ENCODE data around the gene OR2A25. TPM values are rescaled to one million over a fixed set of nuclear protein-coding genes. Genes with fewer than 3 reads are reported as not detected.

OR2A25 gene
- not detected for total RNA-seq

DNA sequence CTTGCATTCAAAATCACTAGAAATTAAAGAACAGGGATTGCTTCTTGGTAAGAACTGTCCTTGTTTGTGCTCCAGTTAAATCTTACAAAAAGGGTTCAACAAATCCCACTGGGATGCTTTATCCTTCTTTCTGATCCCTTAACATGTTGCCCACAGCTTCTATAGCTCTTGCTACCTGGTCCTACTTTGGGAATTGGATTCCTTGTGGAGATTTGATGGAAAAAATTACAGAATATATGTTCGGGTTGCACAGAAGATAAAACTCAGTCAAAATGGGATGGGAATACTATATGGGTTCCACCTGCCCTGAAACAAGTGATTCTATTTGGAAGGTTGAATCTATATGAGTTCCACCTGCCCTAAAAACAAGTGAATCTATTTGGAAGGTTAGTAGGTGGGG is at the start of gene OR2A25:
Gene OR2A25, plus strand, starts transcription at position 301 of the 400 bp plus-strand sequence. CDS start 4,409 bp downstream, outside the sequence.
- Mint-ChIP-seq H3K9me3 (ENCODE audit: insufficient read depth) (no peaks in the 10 kb centered on the region), H3K27me3 (ENCODE audit: low read depth) (peaks cover 8% of the 10 kb centered on the region), H3K36me3 (ENCODE audit: low read depth) (no peaks in the 10 kb centered on the region), H3K4me1 (ENCODE audit: low read depth) (no peaks in the 10 kb centered on the region), H3K27ac (no peak within 1 kb of the TSS), H3K4me3 (no peak within 1 kb of the TSS)
- DNase-seq (no peak), ATAC-seq (no peak)
- ChIA-PET POLR2A (no interaction called here), CTCF (no interaction called here)

GRCh38 chr7:144020340-144020739 is 49.3 kb upstream of the OR2A25 start:
- H3K36me3 Mint-ChIP-seq (ENCODE audit: low read depth): no peaks in the 10 kb centered on the region
- no peaks in the 10 kb centered on the region for H3K9me3 Mint-ChIP-seq (ENCODE audit: insufficient read depth)
- peaks cover 4% of the 10 kb centered on the region for H3K27me3 Mint-ChIP-seq (ENCODE audit: low read depth)
- ATAC-seq (no peak), DNase-seq (no peak)
- H3K4me3 Mint-ChIP-seq: no peak overlapping the region
- CTCF ChIA-PET: no interaction called here
- no peak overlapping the region for H3K27ac Mint-ChIP-seq
- POLR2A ChIA-PET: no interaction called here
- H3K4me1 Mint-ChIP-seq (ENCODE audit: low read depth): no peaks in the 10 kb centered on the region

DNA sequence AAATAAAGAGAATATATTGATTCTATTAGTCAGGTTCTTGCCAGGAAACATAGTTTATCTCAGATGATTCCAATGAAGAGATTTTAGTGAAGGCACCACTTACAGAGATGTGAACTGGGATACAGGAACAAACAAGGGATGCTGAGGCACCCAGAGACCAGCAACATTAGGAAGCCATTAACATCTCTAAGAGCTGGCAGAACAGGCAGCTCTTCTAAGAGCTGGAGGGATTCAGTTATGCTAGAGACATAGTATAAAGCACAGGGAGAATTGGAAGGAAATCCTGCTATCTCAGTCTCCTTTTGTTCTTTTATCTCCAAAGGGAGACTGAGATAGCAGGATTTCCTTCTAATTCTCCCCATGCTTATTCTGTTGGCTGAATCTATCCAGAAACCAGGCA is 47.4 kb upstream of the OR2A25 start:
- Mint-ChIP-seq H3K27ac (no peak overlapping the region), H3K4me1 (ENCODE audit: low read depth) (no peaks in the 10 kb centered on the region), H3K4me3 (no peak overlapping the region), H3K27me3 (ENCODE audit: low read depth) (peaks cover 4% of the 10 kb centered on the region), H3K36me3 (ENCODE audit: low read depth) (no peaks in the 10 kb centered on the region), H3K9me3 (ENCODE audit: insufficient read depth) (no peaks in the 10 kb centered on the region)
- no peak for DNase-seq
- CTCF ChIA-PET: no interaction called here
- POLR2A ChIA-PET: no interaction called here
- ATAC-seq: no peak

DNA sequence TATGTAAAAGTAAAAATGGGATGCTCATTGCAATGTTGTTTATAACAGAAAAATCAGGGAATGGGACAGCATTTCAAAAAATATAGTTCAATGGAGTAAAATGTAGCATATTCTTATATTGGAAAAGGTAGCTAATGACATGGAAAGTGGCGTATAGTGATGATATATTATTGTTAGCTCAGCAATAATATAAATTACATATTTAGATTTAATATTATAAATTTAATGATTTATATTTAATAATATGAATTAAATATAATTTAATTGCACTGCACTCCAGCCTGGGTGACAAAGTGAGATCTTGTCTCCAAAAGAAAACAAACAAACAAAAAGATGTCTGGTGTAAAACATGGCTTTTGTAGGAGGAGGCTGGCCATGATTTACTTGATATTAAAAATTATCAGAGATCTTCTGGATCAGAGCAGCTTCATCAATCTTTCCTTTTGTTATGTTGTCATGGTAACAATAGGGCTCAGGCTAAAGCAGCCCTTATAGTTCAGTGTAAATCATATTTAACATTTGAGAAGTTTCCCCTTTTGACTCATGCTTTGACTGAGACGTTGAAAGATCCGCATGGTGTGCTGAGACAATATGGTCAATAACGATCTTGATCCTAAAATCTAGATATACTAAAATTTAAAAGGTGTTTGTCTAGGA is 46.3 kb upstream of the OR2A25 start:
- H3K27me3 Mint-ChIP-seq (ENCODE audit: low read depth): peaks cover 4% of the 10 kb centered on the region
- H3K36me3 Mint-ChIP-seq (ENCODE audit: low read depth): no peaks in the 10 kb centered on the region
- POLR2A ChIA-PET: no interaction called here
- H3K27ac Mint-ChIP-seq: no peak overlapping the region
- ATAC-seq: no peak
- DNase-seq: no peak
- H3K4me3 Mint-ChIP-seq: no peak overlapping the region
- CTCF ChIA-PET: no interaction called here
- no peaks in the 10 kb centered on the region for H3K4me1 Mint-ChIP-seq (ENCODE audit: low read depth)
- no peaks in the 10 kb centered on the region for H3K9me3 Mint-ChIP-seq (ENCODE audit: insufficient read depth)

DNA sequence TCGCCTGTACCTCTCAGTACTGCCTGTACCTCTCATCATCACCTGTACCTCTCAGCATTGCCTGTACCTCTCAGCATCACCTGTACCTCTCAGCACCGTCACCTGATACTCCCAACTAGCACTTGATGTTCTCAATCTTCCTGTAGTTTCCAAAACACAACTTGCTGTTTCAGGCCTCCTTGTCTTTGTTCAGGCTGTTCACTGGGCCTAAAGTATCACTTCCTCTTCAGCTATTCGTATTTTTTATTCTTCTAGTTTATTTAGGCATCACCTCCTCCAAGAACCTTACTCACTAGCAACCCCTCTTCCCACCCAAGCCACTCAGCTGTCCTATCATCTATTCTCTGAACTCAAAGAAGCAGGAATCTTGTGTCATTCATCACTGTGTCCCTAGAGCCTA is 45.4 kb upstream of the OR2A25 start:
- Mint-ChIP-seq H3K9me3 (ENCODE audit: insufficient read depth) (no peaks in the 10 kb centered on the region), H3K27me3 (ENCODE audit: low read depth) (peaks cover 2% of the 10 kb centered on the region), H3K4me1 (ENCODE audit: low read depth) (no peaks in the 10 kb centered on the region), H3K4me3 (no peak overlapping the region), H3K27ac (no peak overlapping the region), H3K36me3 (ENCODE audit: low read depth) (no peaks in the 10 kb centered on the region)
- POLR2A ChIA-PET: no interaction called here
- no peak for DNase-seq
- no peak for ATAC-seq
- CTCF ChIA-PET: interaction anchor here (1.4 kb wide), 1 partner anchor 9 kb away, joined by 4 read pairs; no protein-coding TSS in a partner anchor

- Mint-ChIP-seq H3K4me3 (no peak overlapping the region), H3K27ac (no peak overlapping the region), H3K27me3 (ENCODE audit: low read depth) (peaks cover 5% of the 10 kb centered on the region), H3K36me3 (ENCODE audit: low read depth) (no peaks in the 10 kb centered on the region), H3K9me3 (ENCODE audit: insufficient read depth) (no peaks in the 10 kb centered on the region), H3K4me1 (ENCODE audit: low read depth) (no peaks in the 10 kb centered on the region)
- no peak for ATAC-seq
- no peak for DNase-seq
- ChIA-PET CTCF (interaction anchor here (1.0 to 1.5 kb wide), 2 partner anchors 295 to 535 kb away, joined by 3 read pairs; no protein-coding TSS in a partner anchor), POLR2A (no interaction called here)
Observed at GRCh38 chr7:144026203-144026883, 43.3 kb upstream of the OR2A25 start.

GRCh38 chr7:144027070-144027469 is 42.5 kb upstream of the OR2A25 start:
- CTCF ChIA-PET: interaction anchor here (1.0 to 1.7 kb wide), 3 partner anchors 290 to 535 kb away, joined by 3 to 4 read pairs (median 3); no protein-coding TSS in a partner anchor
- H3K27ac Mint-ChIP-seq: no peak overlapping the region
- POLR2A ChIA-PET: no interaction called here
- no peak overlapping the region for H3K4me3 Mint-ChIP-seq
- H3K27me3 Mint-ChIP-seq (ENCODE audit: low read depth): peaks cover 5% of the 10 kb centered on the region
- H3K9me3 Mint-ChIP-seq (ENCODE audit: insufficient read depth): no peaks in the 10 kb centered on the region
- ATAC-seq (no peak), DNase-seq (no peak)
- H3K36me3 Mint-ChIP-seq (ENCODE audit: low read depth): no peaks in the 10 kb centered on the region
- no peaks in the 10 kb centered on the region for H3K4me1 Mint-ChIP-seq (ENCODE audit: low read depth)

- no peak for ATAC-seq
Observed at GRCh38 chr7:144027974-144028373, 41.6 kb upstream of the OR2A25 start.

GRCh38 chr7:144028547-144028946 is 41.1 kb upstream of the OR2A25 start:
- DNase-seq (no peak), ATAC-seq (no peak)
- ChIA-PET POLR2A (no interaction called here), CTCF (interaction anchor here (1.1 to 1.7 kb wide), 2 partner anchors 100 to 291 kb away, joined by 4 to 5 read pairs; no protein-coding TSS in a partner anchor)
- H3K4me3 Mint-ChIP-seq: no peak overlapping the region
- H3K27me3 Mint-ChIP-seq (ENCODE audit: low read depth): peaks cover 3% of the 10 kb centered on the region
- H3K27ac Mint-ChIP-seq: no peak overlapping the region
- no peaks in the 10 kb centered on the region for H3K4me1 Mint-ChIP-seq (ENCODE audit: low read depth)
- no peaks in the 10 kb centered on the region for H3K9me3 Mint-ChIP-seq (ENCODE audit: insufficient read depth)
- no peaks in the 10 kb centered on the region for H3K36me3 Mint-ChIP-seq (ENCODE audit: low read depth)

More at GRCh38 chr7:144027974-144028373, 41.6 kb upstream of the OR2A25 start:
- no peaks in the 10 kb centered on the region for H3K36me3 Mint-ChIP-seq (ENCODE audit: low read depth)
- no peaks in the 10 kb centered on the region for H3K9me3 Mint-ChIP-seq (ENCODE audit: insufficient read depth)
- DNase-seq: no peak
- ChIA-PET POLR2A (no interaction called here), CTCF (interaction anchor here (1.1 to 1.7 kb wide), 2 partner anchors 100 to 291 kb away, joined by 4 to 5 read pairs; no protein-coding TSS in a partner anchor)
- no peak overlapping the region for H3K27ac Mint-ChIP-seq
- peaks cover 3% of the 10 kb centered on the region for H3K27me3 Mint-ChIP-seq (ENCODE audit: low read depth)
- H3K4me3 Mint-ChIP-seq: no peak overlapping the region
- no peaks in the 10 kb centered on the region for H3K4me1 Mint-ChIP-seq (ENCODE audit: low read depth)

DNA sequence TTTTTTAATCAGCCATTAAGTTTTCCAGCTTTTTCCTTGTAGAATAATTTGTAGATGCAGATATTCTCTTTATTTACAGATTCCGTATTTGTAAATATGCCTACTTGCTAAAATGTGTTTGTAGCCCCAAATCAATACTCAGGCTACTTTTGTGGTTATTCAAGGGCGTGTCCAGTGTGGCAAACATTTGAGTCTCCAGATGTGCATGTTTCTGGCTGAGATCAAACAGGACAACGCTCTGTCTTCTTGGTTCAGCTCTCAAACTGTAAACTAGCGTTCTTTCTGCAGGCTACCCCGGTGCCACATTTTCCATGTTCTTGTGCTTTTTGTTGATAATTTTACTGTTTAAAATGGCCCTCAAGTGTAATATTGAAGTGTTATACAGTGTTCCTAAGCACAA is 37.1 kb upstream of the OR2A25 start:
- Mint-ChIP-seq H3K9me3 (ENCODE audit: insufficient read depth) (no peaks in the 10 kb centered on the region), H3K27me3 (ENCODE audit: low read depth) (peaks cover 3% of the 10 kb centered on the region), H3K36me3 (ENCODE audit: low read depth) (no peaks in the 10 kb centered on the region), H3K27ac (no peak overlapping the region), H3K4me1 (ENCODE audit: low read depth) (no peaks in the 10 kb centered on the region), H3K4me3 (no peak overlapping the region)
- DNase-seq (no peak), ATAC-seq (no peak)
- POLR2A ChIA-PET: no interaction called here
- CTCF ChIA-PET: interaction anchor here (1.6 kb wide), 1 partner anchor 8 kb away, joined by 4 read pairs; no protein-coding TSS in a partner anchor

- Mint-ChIP-seq H3K9me3 (ENCODE audit: insufficient read depth) (no peaks in the 10 kb centered on the region), H3K4me1 (ENCODE audit: low read depth) (no peaks in the 10 kb centered on the region), H3K4me3 (no peak overlapping the region), H3K27me3 (ENCODE audit: low read depth) (peaks cover 3% of the 10 kb centered on the region), H3K27ac (no peak overlapping the region), H3K36me3 (ENCODE audit: low read depth) (no peaks in the 10 kb centered on the region)
- ATAC-seq: no peak
- ChIA-PET POLR2A (no interaction called here), CTCF (interaction anchor here (1.2 to 1.6 kb wide), 2 partner anchors 9 to 95 kb away, joined by 4 read pairs; no protein-coding TSS in a partner anchor)
- no peak for DNase-seq
Observed at GRCh38 chr7:144032985-144033709, 36.5 kb upstream of the OR2A25 start.

GRCh38 chr7:144035385-144035784 is 34.2 kb upstream of the OR2A25 start:
- H3K36me3 Mint-ChIP-seq (ENCODE audit: low read depth): no peaks in the 10 kb centered on the region
- no peak overlapping the region for H3K27ac Mint-ChIP-seq
- ChIA-PET CTCF (no interaction called here), POLR2A (no interaction called here)
- H3K27me3 Mint-ChIP-seq (ENCODE audit: low read depth): peaks cover 3% of the 10 kb centered on the region
- no peak for DNase-seq
- no peak overlapping the region for H3K4me3 Mint-ChIP-seq
- no peak for ATAC-seq
- no peaks in the 10 kb centered on the region for H3K4me1 Mint-ChIP-seq (ENCODE audit: low read depth)
- no peaks in the 10 kb centered on the region for H3K9me3 Mint-ChIP-seq (ENCODE audit: insufficient read depth)
